Measurements from ENCODE around the gene PCGF2. TPM values are rescaled to one million over a fixed set of nuclear protein-coding genes. Genes with fewer than 3 reads are reported as not detected.

The PCGF2 gene
- total RNA-seq, 4 donors from 2014 or later = 5.3 to 15.2 (median 7.0) TPM

DNA sequence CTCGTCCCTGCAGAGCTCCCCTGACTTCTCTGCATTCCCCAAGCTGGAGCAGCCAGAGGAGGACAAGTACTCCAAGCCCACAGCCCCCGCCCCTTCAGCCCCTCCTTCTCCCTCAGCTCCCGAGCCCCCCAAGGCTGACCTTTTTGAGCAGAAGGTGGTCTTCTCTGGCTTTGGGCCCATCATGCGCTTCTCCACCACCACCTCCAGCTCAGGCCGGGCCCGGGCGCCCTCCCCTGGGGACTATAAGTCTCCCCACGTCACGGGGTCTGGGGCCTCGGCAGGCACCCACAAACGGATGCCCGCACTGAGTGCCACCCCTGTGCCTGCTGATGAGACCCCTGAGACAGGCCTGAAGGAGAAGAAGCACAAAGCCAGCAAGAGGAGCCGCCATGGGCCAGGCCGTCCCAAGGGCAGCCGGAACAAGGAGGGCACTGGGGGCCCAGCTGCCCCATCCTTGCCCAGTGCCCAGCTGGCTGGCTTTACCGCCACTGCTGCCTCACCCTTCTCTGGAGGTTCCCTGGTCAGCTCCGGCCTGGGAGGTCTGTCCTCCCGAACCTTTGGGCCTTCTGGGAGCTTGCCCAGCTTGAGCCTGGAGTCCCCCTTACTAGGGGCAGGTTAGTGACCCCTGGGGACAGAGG, 31.6 kb downstream of the PCGF2 start:
- DNase-seq (ENCODE audit: low spot score in 2 of 2) = peak in 1 of 2 donors; percentile 67
- Histone ChIP-seq H3K9me3 (no peaks in the 10 kb centered on the region), H3K4me1 (peaks cover 10% of the 10 kb centered on the region), H3K27me3 (no peaks in the 10 kb centered on the region), H3K36me3 (peaks cover 91% of the 10 kb centered on the region), H3K27ac (no peak overlapping the region), H3K4me3 (no peak overlapping the region)
- WGBS = 89% methylated on average over 7 of the region's 18 CpGs
- TF ChIP-seq EP300 (IDR thresholded peaks at IDR 0.05) = no peak
- TF ChIP-seq POLR2A (IDR thresholded peaks at IDR 0.05) = no peak
- no peak for TF ChIP-seq POLR2AphosphoS5 (IDR thresholded peaks at IDR 0.05)
- TF ChIP-seq, protein P1, sequence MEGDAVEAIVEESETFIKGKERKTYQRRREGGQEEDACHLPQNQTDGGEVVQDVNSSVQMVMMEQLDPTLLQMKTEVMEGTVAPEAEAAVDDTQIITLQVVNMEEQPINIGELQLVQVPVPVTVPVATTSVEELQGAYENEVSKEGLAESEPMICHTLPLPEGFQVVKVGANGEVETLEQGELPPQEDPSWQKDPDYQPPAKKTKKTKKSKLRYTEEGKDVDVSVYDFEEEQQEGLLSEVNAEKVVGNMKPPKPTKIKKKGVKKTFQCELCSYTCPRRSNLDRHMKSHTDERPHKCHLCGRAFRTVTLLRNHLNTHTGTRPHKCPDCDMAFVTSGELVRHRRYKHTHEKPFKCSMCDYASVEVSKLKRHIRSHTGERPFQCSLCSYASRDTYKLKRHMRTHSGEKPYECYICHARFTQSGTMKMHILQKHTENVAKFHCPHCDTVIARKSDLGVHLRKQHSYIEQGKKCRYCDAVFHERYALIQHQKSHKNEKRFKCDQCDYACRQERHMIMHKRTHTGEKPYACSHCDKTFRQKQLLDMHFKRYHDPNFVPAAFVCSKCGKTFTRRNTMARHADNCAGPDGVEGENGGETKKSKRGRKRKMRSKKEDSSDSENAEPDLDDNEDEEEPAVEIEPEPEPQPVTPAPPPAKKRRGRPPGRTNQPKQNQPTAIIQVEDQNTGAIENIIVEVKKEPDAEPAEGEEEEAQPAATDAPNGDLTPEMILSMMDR (IDR thresholded peaks at IDR 0.05) = no peak

DNA sequence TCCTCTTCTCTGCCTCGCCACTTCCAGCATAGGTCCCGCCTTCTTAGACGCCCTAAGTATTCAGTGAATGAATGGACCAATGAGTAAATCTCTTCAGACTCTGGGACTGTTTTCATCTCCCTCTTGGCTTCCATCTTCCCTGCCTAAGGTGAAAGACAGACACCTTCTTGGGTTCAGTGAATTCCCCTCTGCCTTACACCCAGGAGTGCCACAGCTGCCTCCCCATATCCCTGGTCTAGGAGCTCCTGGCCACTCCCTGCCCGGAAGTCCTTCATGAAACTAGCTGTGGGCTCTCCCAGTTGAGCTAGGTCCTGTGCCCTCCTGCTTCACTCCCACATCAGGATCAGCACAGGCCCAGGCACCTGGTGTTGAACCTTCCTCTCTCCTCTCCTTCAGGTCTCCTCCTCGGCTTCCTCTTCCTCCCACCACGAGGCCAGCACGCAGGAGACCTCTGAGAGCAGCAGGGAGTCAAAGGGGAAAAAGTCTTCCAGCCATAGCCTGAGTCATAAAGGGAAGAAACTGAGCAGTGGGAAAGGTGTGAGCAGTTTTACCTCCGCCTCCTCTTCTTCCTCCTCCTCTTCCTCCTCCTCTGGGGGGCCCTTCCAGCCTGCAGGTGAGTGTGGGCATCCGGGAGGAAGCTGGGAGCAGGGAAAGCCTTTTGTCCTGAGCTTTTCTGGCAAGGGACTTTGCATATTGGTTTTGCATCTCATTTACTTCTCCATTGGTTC, 32.8 kb downstream of the PCGF2 start:
- no peaks in the 10 kb centered on the region for H3K27me3 ChIP-seq
- H3K9me3 ChIP-seq = no peaks in the 10 kb centered on the region
- H3K4me1 ChIP-seq = peaks cover 10% of the 10 kb centered on the region
- TF ChIP-seq POLR2AphosphoS5 (IDR thresholded peaks at IDR 0.05) (no peak), POLR2A (IDR thresholded peaks at IDR 0.05) (no peak), EP300 (IDR thresholded peaks at IDR 0.05) (no peak)
- TF ChIP-seq, protein P1 (IDR thresholded peaks at IDR 0.05) = no peak
- DNase-seq (ENCODE audit: low spot score in 2 of 2) = no peak
- peaks cover 85% of the 10 kb centered on the region for H3K36me3 ChIP-seq
- WGBS = 83% methylated on average over 9 of the region's 9 CpGs
- H3K27ac ChIP-seq = no peak overlapping the region
- no peak overlapping the region for H3K4me3 ChIP-seq

DNA sequence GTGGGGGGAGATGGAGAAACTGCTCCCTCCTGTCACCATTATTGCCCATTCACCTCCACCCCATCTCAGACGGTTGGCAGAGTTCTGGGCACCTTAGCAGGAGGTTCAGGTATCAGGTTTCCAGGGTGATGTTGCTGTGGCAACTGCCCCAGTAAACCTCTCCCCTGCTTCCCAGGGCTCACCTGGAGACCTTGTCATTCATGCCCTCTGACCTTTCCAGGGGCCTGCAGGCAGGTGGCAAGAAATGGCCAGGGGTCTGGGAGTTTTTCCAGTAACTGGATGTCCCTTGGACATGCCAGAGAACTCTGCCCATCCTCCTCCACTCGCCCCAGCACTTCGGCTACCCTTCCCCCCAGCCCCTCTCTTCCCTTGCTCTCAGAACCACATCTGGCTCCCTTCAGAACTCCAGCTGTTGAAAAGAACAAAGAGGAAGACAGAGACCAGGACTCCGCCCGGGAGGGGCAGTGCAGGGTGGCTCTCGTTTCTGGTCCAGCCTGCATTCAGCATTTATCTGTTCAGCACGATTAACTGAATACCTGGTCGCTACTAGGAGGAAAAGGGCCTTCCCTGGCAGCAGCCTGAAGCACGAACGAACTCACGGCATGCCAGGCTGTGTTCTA, 34.6 kb downstream of the PCGF2 start:
- peaks cover 83% of the 10 kb centered on the region for H3K36me3 ChIP-seq
- 53% methylated on average over 8 of the region's 11 CpGs for WGBS
- TF ChIP-seq POLR2A (IDR thresholded peaks at IDR 0.05) (no peak), EP300 (IDR thresholded peaks at IDR 0.05) (no peak), POLR2AphosphoS5 (IDR thresholded peaks at IDR 0.05) (no peak)
- TF ChIP-seq, protein P1 (IDR thresholded peaks at IDR 0.05) = no peak
- no peak for DNase-seq (ENCODE audit: low spot score in 2 of 2)
- H3K9me3 ChIP-seq = no peaks in the 10 kb centered on the region
- no peak overlapping the region for H3K4me3 ChIP-seq
- no peak overlapping the region for H3K27ac ChIP-seq
- H3K4me1 ChIP-seq = peaks cover 16% of the 10 kb centered on the region
- H3K27me3 ChIP-seq = no peaks in the 10 kb centered on the region

DNA sequence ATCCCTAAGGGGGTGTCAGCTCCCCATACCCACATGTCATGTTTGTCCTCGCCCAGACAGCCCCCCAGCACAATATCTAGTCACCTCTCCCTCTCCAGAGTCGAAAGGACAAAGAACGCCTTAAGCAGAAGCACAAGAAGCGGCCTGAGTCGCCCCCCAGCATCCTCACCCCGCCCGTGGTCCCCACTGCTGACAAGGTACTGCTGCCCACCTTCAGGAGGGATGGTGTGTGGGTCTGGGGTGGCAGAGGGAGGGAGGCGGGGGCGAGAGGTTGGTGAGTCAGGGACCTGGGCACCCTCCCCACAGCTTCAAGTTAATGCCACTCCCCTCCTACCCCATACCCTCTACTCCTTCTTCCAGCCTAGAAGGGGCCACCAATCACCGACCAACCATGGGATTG, 35.5 kb downstream of the PCGF2 start:
- Histone ChIP-seq H3K4me3 (no peak overlapping the region), H3K9me3 (no peaks in the 10 kb centered on the region), H3K27ac (no peak overlapping the region), H3K36me3 (peaks cover 74% of the 10 kb centered on the region), H3K27me3 (no peaks in the 10 kb centered on the region), H3K4me1 (peaks cover 19% of the 10 kb centered on the region)
- no peak for DNase-seq (ENCODE audit: low spot score in 2 of 2)
- TF ChIP-seq POLR2AphosphoS5 (IDR thresholded peaks at IDR 0.05) = no peak
- TF ChIP-seq POLR2A (IDR thresholded peaks at IDR 0.05) = no peak
- TF ChIP-seq, protein P1 (IDR thresholded peaks at IDR 0.05) = no peak
- 94% methylated on average over 5 of the region's 10 CpGs for WGBS

Data from suprapubic skin (tissue), 4 donors.